Hepatic stellate cell (primary cell): ENCODE data around the gene SEC14L5.
"Not testable (repeated sequence)": the region's sequence is repeated elsewhere in the genome, so short reads cannot be mapped to it uniquely, and the experiment has no call there.

Experiments used
- DNase-seq: peaks from one replicate; pipeline ENCODE4 v3.0.0; 2011; ENCODE audit warnings: low spot score

Gene SEC14L5

GRCh38 chr16:4957720-4958509, at the start of gene SEC14L5:
Gene SEC14L5, plus strand, starts transcription at chr16:4958330. Its CDS starts 994 bp downstream, at chr16:4959324.
- peak; percentile 99 for DNase-seq

DNA sequence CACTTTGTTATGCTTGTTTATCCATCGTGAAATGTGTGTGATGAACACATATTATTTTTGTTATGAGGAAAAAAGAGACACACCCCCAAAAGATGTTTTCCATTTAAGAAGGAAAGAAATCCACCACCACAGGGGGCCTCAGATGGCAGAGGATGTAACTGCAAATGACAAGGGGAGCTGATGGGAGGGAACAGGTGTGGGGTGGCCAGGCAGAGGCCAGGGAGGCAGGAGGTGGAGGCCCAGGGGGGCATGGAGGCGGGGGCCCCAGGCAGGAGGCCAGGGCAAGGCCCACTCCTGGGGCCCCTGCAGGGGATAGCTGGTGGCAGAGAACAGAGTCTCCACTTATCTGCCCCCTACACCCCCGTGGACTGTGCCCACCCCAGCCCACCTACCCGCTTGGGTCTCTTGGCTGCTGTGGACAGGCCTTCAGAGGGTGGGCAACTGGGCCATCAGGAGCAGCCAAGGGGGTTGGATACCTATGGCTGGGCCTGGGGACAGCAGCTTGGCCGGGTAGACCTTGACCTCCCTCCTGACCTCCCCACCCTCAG, 49.2 kb upstream of the SEC14L5 start:
- DNase-seq: no peak

GRCh38 chr16:4909825-4910224, 48.3 kb upstream of the SEC14L5 start:
- no peak for DNase-seq

- no peak for DNase-seq
These were observed 47.3 kb upstream of the SEC14L5 start for GRCh38 chr16:4910828-4911227.

- DNase-seq: peak; percentile 69
These were observed 46.2 kb upstream of the SEC14L5 start for GRCh38 chr16:4911970-4912386.

DNA sequence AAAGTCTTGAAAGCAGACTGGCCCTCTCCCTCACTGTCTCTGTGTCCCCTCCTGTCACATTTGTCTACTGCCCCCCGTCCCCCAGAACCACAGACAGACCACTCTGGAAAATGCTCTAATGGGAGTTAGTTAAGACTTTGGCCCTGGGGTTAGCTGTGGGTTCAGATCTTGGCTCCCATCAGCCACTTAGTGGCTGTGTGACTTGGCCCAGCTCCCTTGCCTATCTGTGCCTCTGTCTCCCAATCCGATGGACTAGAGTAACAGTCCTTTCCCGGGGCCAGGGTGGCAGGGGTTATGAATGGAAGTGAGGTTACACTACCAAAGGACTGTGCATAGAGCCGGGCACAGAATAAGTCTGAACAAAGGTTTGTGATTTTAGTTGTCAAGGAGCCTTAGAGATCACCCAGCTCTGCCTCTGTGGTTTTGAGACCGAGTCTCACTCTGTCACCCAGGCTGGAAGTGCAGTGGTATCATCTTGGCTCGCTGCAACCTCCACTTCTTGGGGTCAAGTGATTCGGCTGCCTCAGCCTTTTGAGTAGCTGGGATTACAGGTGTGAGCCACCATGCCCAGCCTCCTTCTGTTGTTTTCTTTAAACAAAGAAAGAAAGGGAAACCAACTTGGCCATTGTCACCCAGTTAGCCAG, 44.9 kb upstream of the SEC14L5 start:
- DNase-seq: no peak

DNA sequence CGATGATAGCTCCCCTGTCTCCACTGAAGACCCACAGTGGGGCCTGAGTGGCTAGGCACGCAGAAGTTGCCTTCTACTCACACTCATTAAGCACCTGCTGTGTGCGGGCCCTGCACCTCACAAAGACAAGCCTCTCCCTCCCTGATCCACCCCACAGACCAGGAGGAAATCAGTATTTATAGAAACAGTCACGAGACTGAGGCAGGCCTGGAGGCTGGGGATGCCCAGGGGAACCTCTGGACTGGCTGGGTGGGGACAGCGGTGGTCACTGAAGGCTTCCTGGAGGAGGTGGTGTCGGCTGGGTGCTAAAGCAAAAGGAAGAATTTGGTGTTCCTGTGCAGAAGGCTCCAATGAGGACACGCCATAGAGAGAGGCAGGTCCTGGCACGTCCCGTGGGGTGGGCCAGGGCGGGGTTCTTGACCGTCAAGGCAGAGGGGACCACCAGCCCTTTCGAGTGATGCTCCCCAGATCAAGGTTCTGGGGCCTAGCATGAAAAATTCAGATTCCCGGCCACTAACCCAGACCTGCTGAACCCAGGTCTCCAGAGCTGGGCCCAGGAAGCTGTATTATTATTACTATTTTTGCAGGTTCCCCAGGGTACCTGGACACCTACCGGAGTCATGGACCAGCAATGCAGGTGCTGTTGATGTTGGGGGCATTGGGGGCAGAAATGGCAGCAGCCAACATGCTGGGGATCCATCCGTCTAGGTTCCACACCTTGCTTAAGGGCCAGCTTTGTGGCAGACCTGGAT, 44.2 kb upstream of the SEC14L5 start:
- DNase-seq: no peak

DNA sequence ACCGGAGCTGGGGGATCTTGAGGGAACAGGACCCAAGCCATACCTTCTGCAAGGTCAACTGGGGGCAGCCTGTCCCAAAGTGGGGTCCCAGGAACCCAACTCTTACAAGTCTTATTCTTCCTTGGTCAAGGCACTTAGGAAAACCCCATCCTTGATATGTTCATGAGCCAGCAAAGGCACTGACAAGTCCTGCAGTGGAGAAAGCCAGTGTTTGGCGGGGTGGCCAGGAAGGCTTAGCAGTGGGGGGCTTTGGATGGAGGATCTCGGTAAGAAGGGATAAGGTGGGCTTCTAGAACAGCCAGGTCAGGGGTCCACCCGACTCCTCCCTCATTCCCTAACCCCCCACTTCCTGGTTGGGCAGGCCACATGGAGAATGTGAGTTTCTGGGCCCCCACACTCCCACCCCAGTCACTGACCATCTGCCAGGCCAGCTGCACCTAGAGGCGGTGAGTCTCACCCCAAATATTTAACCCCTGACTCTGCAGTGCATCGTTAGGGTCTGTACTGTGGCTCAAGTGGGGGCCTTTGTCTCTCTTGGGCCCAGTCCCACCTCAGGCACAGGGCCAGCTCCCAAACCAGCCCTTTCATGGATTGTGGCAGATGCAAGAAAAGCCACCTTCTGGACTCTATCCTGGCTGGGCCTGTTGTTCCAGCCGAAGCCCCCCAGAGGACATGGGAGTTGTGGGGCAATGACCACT, 43.5 kb upstream of the SEC14L5 start:
- no peak for DNase-seq

- DNase-seq: peak; percentile 63
These were observed 42.8 kb upstream of the SEC14L5 start for GRCh38 chr16:4915226-4915761.

DNA sequence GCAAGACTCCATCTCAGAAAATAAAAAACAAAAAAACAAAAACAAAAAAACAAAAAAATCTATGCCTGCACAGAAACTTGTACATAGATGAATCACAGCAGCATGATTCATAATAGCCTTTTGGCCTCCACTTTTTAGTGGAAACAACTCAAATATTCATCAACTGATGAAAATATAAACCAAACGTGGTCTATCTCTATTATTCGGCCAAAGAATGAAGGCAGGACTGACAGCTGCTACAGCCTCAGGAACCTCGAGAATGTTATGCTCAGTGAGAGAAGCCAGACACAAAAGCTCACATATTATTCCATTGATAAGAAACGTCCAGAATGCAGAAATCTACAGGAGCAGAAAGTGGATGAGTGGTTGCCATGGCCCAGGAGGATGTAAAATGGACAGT, 41.0 kb upstream of the SEC14L5 start:
- peak; percentile 37 for DNase-seq

GRCh38 chr16:4918781-4919251, 39.3 kb upstream of the SEC14L5 start:
- no peak for DNase-seq

GRCh38 chr16:4920826-4921225, 37.3 kb upstream of the SEC14L5 start:
- no peak for DNase-seq

DNA sequence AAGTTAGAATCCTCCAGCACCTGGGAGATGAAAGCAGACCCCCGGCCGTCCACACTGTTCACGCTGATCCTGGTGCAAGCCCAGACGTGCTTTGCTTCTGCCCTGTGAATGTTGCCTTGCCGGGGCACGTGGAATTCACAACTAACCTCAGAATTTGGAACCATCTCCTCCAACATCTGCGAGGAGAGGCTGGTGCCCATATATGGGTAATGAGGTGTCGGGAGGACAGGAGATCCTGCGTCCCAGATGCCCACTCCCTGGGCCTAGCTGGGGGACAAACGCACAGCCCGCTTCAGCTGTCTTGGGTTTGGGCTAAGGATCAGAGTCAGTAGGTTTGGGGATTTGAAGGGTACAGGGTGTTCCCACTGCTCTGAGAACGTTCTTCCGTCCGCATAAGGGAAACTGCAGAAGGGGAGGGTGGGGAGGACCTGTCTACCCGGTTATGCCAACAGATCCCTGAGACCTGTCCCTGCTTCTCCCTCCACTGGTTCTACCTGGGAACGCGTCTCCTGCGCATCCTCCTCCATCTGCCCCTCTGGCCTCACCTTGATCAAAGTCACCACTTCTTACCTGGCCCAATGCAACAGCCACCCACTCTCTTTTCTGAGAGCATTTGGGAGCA, 35.3 kb upstream of the SEC14L5 start:
- DNase-seq: no peak

DNA sequence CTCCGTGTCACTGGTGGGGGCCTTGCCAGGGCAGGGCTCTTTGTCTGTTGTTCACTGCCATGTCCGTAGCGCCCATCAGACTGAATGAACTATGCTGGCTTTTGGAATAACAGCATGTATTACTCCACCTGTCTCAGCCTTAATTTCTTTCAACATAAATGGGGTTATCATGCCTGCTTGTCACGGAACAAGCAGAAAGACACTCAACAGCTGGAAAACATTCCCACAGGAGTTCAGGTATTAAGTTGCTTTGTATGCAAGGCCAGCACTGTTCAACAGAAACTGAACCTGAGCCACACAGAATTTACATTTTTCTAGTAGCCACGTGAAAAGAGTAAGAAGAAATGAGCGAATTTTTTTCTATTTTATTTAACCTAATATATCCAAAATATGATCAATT, 34.3 kb upstream of the SEC14L5 start:
- DNase-seq: no peak

GRCh38 chr16:4924593-4925292, 33.4 kb upstream of the SEC14L5 start:
- no peak for DNase-seq

DNA sequence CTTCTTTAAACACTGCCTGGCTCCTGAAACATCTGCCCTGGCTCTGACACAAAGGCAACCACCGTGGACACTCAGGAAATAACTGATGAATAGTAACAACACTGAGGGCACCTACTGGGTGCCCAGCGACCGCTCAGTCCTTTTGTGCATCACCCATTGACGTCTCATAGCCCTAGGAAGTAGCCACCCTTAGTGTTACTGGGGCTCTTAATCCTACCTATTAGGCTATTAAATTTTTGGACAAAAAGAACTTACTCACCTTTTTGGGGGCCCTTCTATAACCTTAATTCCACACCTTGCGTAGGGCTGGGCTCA, 32.9 kb upstream of the SEC14L5 start:
- no peak for DNase-seq

DNA sequence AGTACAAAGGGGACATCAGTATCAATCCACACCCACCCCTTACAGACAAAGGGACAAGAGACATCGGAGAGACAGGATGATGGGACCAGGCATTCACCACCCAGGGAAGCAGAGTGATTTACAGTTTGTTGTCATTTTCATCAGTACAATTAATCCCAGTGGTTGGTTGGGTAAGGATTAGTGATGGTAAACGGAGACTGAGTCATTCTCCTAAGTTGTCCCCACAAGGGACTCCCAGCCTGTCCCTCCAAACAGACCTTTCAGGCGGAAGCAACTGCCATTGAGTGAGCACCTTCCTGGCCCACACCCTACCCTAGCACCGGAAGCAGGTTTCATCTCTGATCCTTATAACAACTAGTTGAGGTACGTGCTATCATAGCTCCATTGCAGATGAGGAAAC, 32.3 kb upstream of the SEC14L5 start:
- no peak for DNase-seq

GRCh38 chr16:4926928-4927327, 31.2 kb upstream of the SEC14L5 start:
- DNase-seq: no peak

GRCh38 chr16:4927661-4928060, 30.5 kb upstream of the SEC14L5 start:
- no peak for DNase-seq

DNA sequence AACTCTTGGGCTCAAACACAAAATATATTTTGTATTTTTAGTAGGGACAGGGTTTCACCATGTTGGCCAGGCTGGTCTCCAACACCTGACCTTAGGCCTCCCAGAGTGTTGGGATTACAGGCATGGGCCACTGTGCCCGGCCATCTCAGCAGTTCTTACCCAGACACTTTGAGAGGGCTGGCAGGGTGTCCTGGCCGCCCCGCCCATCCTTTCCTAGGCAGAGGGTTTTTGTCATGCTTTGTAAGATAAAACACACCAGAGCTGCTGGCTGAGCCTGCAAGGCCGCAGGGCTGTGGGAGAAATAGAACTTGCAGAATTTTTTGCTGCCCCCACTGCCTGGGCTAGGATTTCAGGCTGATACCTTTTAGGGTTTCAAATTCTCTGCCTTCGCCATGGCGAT, 29.9 kb upstream of the SEC14L5 start:
- DNase-seq: no peak

DNA sequence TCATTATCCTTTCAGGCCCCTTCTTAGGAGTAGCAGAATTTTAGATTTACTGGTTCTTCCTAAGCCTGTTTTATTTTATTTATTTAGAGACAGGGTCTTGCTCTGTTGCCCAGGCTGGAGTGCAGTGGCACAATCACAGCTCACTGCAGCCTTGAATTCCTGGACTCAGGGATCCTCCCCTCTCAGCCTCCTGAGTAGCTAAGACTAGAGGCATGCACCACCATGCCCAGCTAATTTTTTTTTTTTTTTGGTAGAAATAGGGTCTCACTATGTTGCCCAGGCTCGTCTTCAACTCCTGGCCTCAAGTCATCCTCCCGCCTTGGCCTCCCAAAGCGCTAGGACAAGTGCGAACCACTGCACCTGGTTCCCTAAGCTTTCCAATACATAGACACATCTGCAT, 28.5 kb upstream of the SEC14L5 start:
- not testable (repeated sequence) for DNase-seq
